H1 (cell line): ENCODE results near the gene FCAR. TPM values are rescaled to one million over a fixed set of nuclear protein-coding genes. Genes with fewer than 3 reads are reported as not detected.

Experiments
- CTCF ChIA-PET: fragments of 300-600 bp; sonication (Branson Sonifier 250); formaldehyde crosslinking; loops from one replicate; lab custom pipeline; 2021; ENCODE audit not compliant: partially characterized antibody; lab: Charles Lee
- POLR2A ChIA-PET: fragments of 300-600 bp; sonication (Branson Sonifier 250); formaldehyde crosslinking; loops from one replicate; lab custom pipeline; 2021; ENCODE audit warnings: inconsistent platforms; ENCODE audit not compliant: partially characterized antibody; lab: Charles Lee
- DNase-seq, 2 experiments: peaks; one replicate each; pipeline versions ENCODE4 v3.0.0 to v3.0.0-alpha.2; 2010 to 2022; ENCODE audit warnings: low spot score in 2 of 2, low read depth in 1 of 2, mixed read lengths in 1 of 2
- FAIRE-seq: peaks from 2 replicates; lab custom pipeline; 2011; peaks lifted over from hg19 to GRCh38; lab: Jason Lieb, UNC
- H2AFZ ChIP-seq: 2 replicates; pipeline ENCODE4 v1.8.1; 2012; ENCODE audit warnings: low read length, inconsistent platforms
- H2AK5ac ChIP-seq: 2 replicates; pipeline ENCODE4 v1.6.1; 2013; ENCODE audit warnings: low read depth, low read length
- H2BK120ac ChIP-seq: replicated peaks from 2 replicates; pipeline ENCODE3; 2013; ENCODE audit warnings: low read depth, low read length, inconsistent platforms
- H2BK12ac ChIP-seq: 2 replicates; pipeline ENCODE4 v1.6.1; 2013; ENCODE audit warnings: low read depth, low read length
- H2BK15ac ChIP-seq: 2 replicates; pipeline ENCODE4 v1.6.1; 2013; ENCODE audit warnings: low read length
- H2BK20ac ChIP-seq: 2 replicates; pipeline ENCODE4 v1.6.1; 2013; ENCODE audit warnings: low read length
- H2BK5ac ChIP-seq: 2 replicates; pipeline ENCODE4 v1.6.1; 2013; ENCODE audit warnings: low read depth, low read length
- H3K14ac ChIP-seq: 2 replicates; pipeline ENCODE4 v1.6.1; 2013; ENCODE audit warnings: inconsistent platforms; ENCODE audit not compliant: insufficient read length
- H3K18ac ChIP-seq: 2 replicates; pipeline ENCODE4 v1.6.1; 2013; ENCODE audit warnings: low read length; ENCODE audit errors: extremely low read depth
- H3K23ac ChIP-seq: 2 replicates; pipeline ENCODE4 v1.6.1; 2013; ENCODE audit warnings: inconsistent platforms; ENCODE audit not compliant: insufficient read length
- H3K23me2 ChIP-seq: 2 replicates; pipeline ENCODE4 v1.6.1; 2013; ENCODE audit warnings: low read depth, low read length
- H3K27ac ChIP-seq: 2 replicates; pipeline ENCODE4 v1.6.1; 2011; ENCODE audit warnings: low read depth, low read length, inconsistent platforms
- H3K27me3 ChIP-seq, 4 experiments: replicated peaks in 1 of 4; 1 replicate in 1 of 4; 2 replicates in 3 of 4; pipeline versions ENCODE4 v1.6.1 to v1.8.1; 2011 to 2013; ENCODE audit warnings: low read length in 3 of 4, mild to moderate bottlenecking in 3 of 4, inconsistent platforms in 2 of 4, mixed read lengths in 2 of 4, moderate library complexity in 1 of 4; ENCODE audit not compliant: control insufficient read depth in 3 of 4, insufficient read depth in 3 of 4; ENCODE audit errors: extremely low read depth in 1 of 4
- H3K36me3 ChIP-seq, 4 experiments: 2 replicates each; pipeline versions ENCODE4 v1.6.1 to v1.8.1; 2011 to 2013; ENCODE audit warnings: mild to moderate bottlenecking in 4 of 4, low read length in 3 of 4, moderate library complexity in 2 of 4, control low read depth in 1 of 4, inconsistent platforms in 1 of 4; ENCODE audit not compliant: insufficient read depth in 4 of 4, control insufficient read depth in 2 of 4
- H3K4ac ChIP-seq: replicated peaks from 2 replicates; pipeline ENCODE3; 2013; ENCODE audit warnings: low read length, low read depth, mixed read lengths, inconsistent platforms; ENCODE audit not compliant: insufficient read length
- H3K4me1 ChIP-seq, 4 experiments: replicated peaks in 1 of 4; 1 replicate in 1 of 4; 2 replicates in 3 of 4; pipeline versions ENCODE4 v1.6.1 to v1.8.1; 2011 to 2013; ENCODE audit warnings: low read length in 3 of 4, inconsistent platforms in 2 of 4, mixed read lengths in 1 of 4; ENCODE audit not compliant: insufficient read depth in 4 of 4, control insufficient read depth in 3 of 4
- H3K4me2 ChIP-seq, 2 experiments: 2 replicates each; pipeline versions ENCODE4 v1.6.1 to v1.8.1; 2011 to 2013; ENCODE audit warnings: low read depth in 2 of 2, low read length in 2 of 2, control low read depth in 1 of 2, inconsistent platforms in 1 of 2, mild to moderate bottlenecking in 1 of 2; ENCODE audit not compliant: insufficient read depth in 1 of 2
- H3K4me3 ChIP-seq, 4 experiments: fragments of 200-600, 300-600 bp in 1 of 4; sonication (generic), shearing (Covaris generic), sonication (Bioruptor Twin) in 1 of 4; 2 replicates each; pipeline versions ENCODE4 v1.5.1 to v1.8.1; 2011 to 2016; ENCODE audit warnings: low read length in 4 of 4, low read depth in 3 of 4, control low read depth in 2 of 4, inconsistent platforms in 2 of 4, mild to moderate bottlenecking in 2 of 4, mixed read lengths in 1 of 4, moderate library complexity in 1 of 4; ENCODE audit not compliant: insufficient read depth in 2 of 4; ENCODE audit errors: extremely low read depth in 1 of 4
- H3K56ac ChIP-seq: replicated peaks from 2 replicates; pipeline ENCODE3; 2013; ENCODE audit warnings: low read depth, mild to moderate bottlenecking, mixed read lengths, low read length, inconsistent platforms; ENCODE audit not compliant: insufficient read length
- H3K79me1 ChIP-seq: 2 replicates; pipeline ENCODE4 v1.6.1; 2013; ENCODE audit warnings: low read depth, low read length, control low read depth
- H3K79me2 ChIP-seq, 2 experiments: 2 replicates each; pipeline versions ENCODE4 v1.6.1 to v1.8.1; 2012 to 2013; ENCODE audit warnings: low read length in 2 of 2, mild to moderate bottlenecking in 2 of 2, inconsistent platforms in 1 of 2; ENCODE audit not compliant: insufficient read depth in 2 of 2, control insufficient read depth in 1 of 2
- H3K9ac ChIP-seq, 4 experiments: replicated peaks in 1 of 4; 1 replicate in 1 of 4; 2 replicates in 3 of 4; pipeline versions ENCODE4 v1.6.1 to v1.8.1; 2011 to 2013; ENCODE audit warnings: low read depth in 3 of 4, low read length in 3 of 4, control low read depth in 2 of 4, mild to moderate bottlenecking in 2 of 4, moderate library complexity in 2 of 4, inconsistent platforms in 1 of 4; ENCODE audit errors: extremely low read depth in 1 of 4
- H3K9me3 ChIP-seq, 2 experiments: 2 replicates each; pipeline versions ENCODE4 v1.6.1 to v1.8.1; 2012 to 2013; ENCODE audit warnings: mild to moderate bottlenecking in 2 of 2, moderate library complexity in 2 of 2, control low read depth in 1 of 2, inconsistent platforms in 1 of 2, low read depth in 1 of 2, low read length in 1 of 2, mixed read lengths in 1 of 2; ENCODE audit not compliant: insufficient read depth in 2 of 2
- H4K20me1 ChIP-seq, 2 experiments: replicated peaks in 1 of 2; 2 replicates each; pipeline versions ENCODE3 to v1.8.1; 2011 to 2013; ENCODE audit warnings: inconsistent platforms in 2 of 2, low read length in 2 of 2, mild to moderate bottlenecking in 1 of 2; ENCODE audit not compliant: insufficient read depth in 2 of 2, control insufficient read depth in 1 of 2
- H4K5ac ChIP-seq: 2 replicates; pipeline ENCODE4 v1.6.1; 2013; ENCODE audit warnings: low read length, low read depth, mixed read lengths, inconsistent platforms; ENCODE audit not compliant: insufficient read length
- H4K8ac ChIP-seq: 2 replicates; pipeline ENCODE4 v1.8.0; 2013; ENCODE audit warnings: mild to moderate bottlenecking, moderate library complexity, low read length, inconsistent platforms; ENCODE audit not compliant: insufficient read depth; ENCODE audit errors: extremely low read depth
- H4K91ac ChIP-seq: replicated peaks from 2 replicates; pipeline ENCODE3; 2013; ENCODE audit warnings: low read length, mixed read lengths, inconsistent platforms; ENCODE audit not compliant: insufficient read length
- BCL11A ChIP-seq, 2 experiments: IDR thresholded peaks; one replicate each; pipeline ENCODE4 v1.6.1; 2011; ENCODE audit warnings: low read depth in 2 of 2, low read length in 2 of 2, mild to moderate bottlenecking in 2 of 2
- BRCA1 ChIP-seq: IDR thresholded peaks from 2 replicates; pipeline ENCODE4 v1.6.1; 2012; ENCODE audit warnings: low read depth, low read length, improper control_type of control experiment
- CEBPB ChIP-seq: IDR thresholded peaks from 2 replicates; pipeline ENCODE4 v1.6.1; 2012; ENCODE audit warnings: low read depth, low read length
- JUND ChIP-seq: IDR thresholded peaks from 2 replicates; pipeline ENCODE4 v1.6.1; 2011; ENCODE audit warnings: mild to moderate bottlenecking, improper control_type of control experiment, low read length
- POLR2AphosphoS5 ChIP-seq: IDR thresholded peaks from 2 replicates; pipeline ENCODE4 v1.6.1; 2011; ENCODE audit warnings: low read depth, low read length
- POU5F1 ChIP-seq: IDR thresholded peaks from 2 replicates; pipeline ENCODE4 v1.6.1; 2011; ENCODE audit warnings: low read depth, mild to moderate bottlenecking, low read length, moderate library complexity
- RAD21 ChIP-seq, 2 experiments: IDR thresholded peaks in 1 of 2; conservative IDR thresholded peaks in 1 of 2; 2 replicates each; pipeline ENCODE4 v1.6.1; 2011; ENCODE audit warnings: low read depth in 2 of 2, low read length in 2 of 2, improper control_type of control experiment in 1 of 2, inconsistent platforms in 1 of 2, mild to moderate bottlenecking in 1 of 2, moderate library complexity in 1 of 2
- RBBP5 ChIP-seq: IDR thresholded peaks from 2 replicates; pipeline ENCODE4 v1.7.1; 2012; ENCODE audit warnings: low read depth, mild to moderate bottlenecking, inconsistent platforms, low read length, moderate library complexity, borderline replicate concordance
- RFX5 ChIP-seq: IDR thresholded peaks from 2 replicates; pipeline ENCODE4 v1.6.1; 2011; ENCODE audit warnings: low read depth, low read length, improper control_type of control experiment, borderline replicate concordance
- SIN3A ChIP-seq, 2 experiments: IDR thresholded peaks in 1 of 2; conservative IDR thresholded peaks in 1 of 2; 2 replicates each; pipeline ENCODE4 v1.6.1; 2011 to 2012; ENCODE audit warnings: low read length in 2 of 2, improper control_type of control experiment in 1 of 2, low read depth in 1 of 2, mild to moderate bottlenecking in 1 of 2
- SP4 ChIP-seq: IDR thresholded peaks from 2 replicates; pipeline ENCODE4 v1.6.1; 2012; ENCODE audit warnings: low read length, inconsistent platforms
- TAF7 ChIP-seq: optimal IDR thresholded peaks from 2 replicates; pipeline ENCODE3; 2011; ENCODE audit warnings: low read depth, mild to moderate bottlenecking, inconsistent platforms, low read length, moderate library complexity, borderline replicate concordance
- YY1 ChIP-seq: IDR thresholded peaks from 2 replicates; pipeline ENCODE4 v1.6.1; 2011; ENCODE audit warnings: low read depth, mild to moderate bottlenecking, low read length
- ZNF274 ChIP-seq: IDR thresholded peaks from 2 replicates; pipeline ENCODE4 v1.7.0; 2012; ENCODE audit warnings: low read length, borderline replicate concordance; ENCODE audit errors: extremely low read depth
- WGBS, 2 experiments: shearing (Covaris generic) in 1 of 2; methylation state at CpG; one replicate each; pipeline versions ENCODE4 v1.1.6 to v1.1.7; 2013 to 2015; ENCODE audit warnings: low lambda C conversion rate in 2 of 2, mixed read lengths in 2 of 2, inconsistent platforms in 1 of 2, low coverage in 1 of 2, missing lambda C conversion rate in 1 of 2; ENCODE audit not compliant: insufficient replicate concordance in 2 of 2, insufficient coverage in 1 of 2, insufficient read length in 1 of 2; ENCODE audit errors: extremely low coverage in 1 of 2, missing lambda C conversion rate in 1 of 2; 5-methylcytosine and 5-hydroxymethylcytosine counted together
- polyA plus RNA-seq, 7 experiments: library from polyadenylated mRNA; depleted of rRNA in 3 of 7; stranded (reverse) in 5 of 7; unstranded in 2 of 7; fragments of >200 nt in 5 of 7; fragments of 200-250 nt in 2 of 7; gene quantifications; 1 replicate in 5 of 7; 2 replicates in 1 of 7; 4 replicates in 1 of 7; pipeline versions ENCODE4 v1.2.1 to v1.2.3, GENCODE V29; 2011 to 2013; ENCODE audit warnings: missing spikeins in 2 of 7, mixed read lengths in 2 of 7
- total RNA-seq: library from RNA; stranded (reverse); fragmentation: NEBNext Ultra II Directional; extraction: Animal tissue kit (Norgen Biotek cat#: 25700); gene quantifications from 2 replicates; pipeline ENCODE4 v1.2.1, GENCODE V29; 2021
- TF ChIP-seq, protein P1 (sequence below): IDR thresholded peaks from 2 replicates; pipeline ENCODE4 v1.6.1; 2012; ENCODE audit warnings: inconsistent platforms

FCAR gene
- total and polyA plus RNA-seq, 2 of the 8 experiments (the other 6 are each of a cell fraction or from before 2014, with no cell fraction given), result not detected

DNA sequence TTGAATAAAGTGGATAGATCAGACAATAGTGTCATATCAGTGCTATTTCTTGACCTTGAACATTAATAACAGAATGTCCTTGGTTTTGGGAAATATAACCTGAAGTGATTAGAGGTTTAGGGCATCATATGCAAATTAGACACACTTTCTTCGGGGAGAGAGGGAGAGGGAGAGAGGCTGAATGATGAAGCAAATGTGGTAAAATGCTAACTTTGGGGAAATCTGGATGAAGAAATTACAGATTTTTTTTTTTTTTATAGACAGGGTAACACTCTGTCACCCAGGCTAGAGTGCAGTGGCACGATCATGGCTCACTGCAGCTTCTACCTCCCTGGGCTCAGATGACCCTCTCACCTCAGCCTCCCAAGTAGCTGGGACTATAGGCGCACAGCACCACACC is 28.0 kb downstream of the FCAR start:
- no peak for DNase-seq
- Histone ChIP-seq H2AK5ac (no peak overlapping the region), H3K4me3 (no peak overlapping the region), H2BK20ac (no peak overlapping the region), H2AFZ (no peak overlapping the region), H4K91ac (no peak overlapping the region), H2BK120ac (no peak overlapping the region), H3K27me3 (no peaks in the 10 kb centered on the region), H3K18ac (no peak overlapping the region), H3K9me3 (no peaks in the 10 kb centered on the region), H3K56ac (no peak overlapping the region), H3K23ac (no peak overlapping the region), H3K4ac (no peak overlapping the region), H3K79me2 (no peaks in the 10 kb centered on the region), H3K79me1 (no peaks in the 10 kb centered on the region), H2BK5ac (no peak overlapping the region), H4K8ac (no peak overlapping the region), H3K27ac (no peak overlapping the region), H3K23me2 (no peaks in the 10 kb centered on the region), H3K4me2 (no peak overlapping the region), H2BK15ac (no peak overlapping the region), H3K4me1 (peaks cover 2 to 10% (median 5%) of the 10 kb centered on the region in 4 experiments; a peak in 4 of 7 replicates), H2BK12ac (no peak overlapping the region), H4K20me1 (no peaks in the 10 kb centered on the region), H3K14ac (no peak overlapping the region), H3K9ac (no peak overlapping the region), H3K36me3 (no peaks in the 10 kb centered on the region), H4K5ac (no peak overlapping the region)
- 79% methylated on average over 3 of the region's 3 CpGs; no CpG with 5 or more reads in 1 of the 2 experiments for WGBS, 2 experiments
- ChIA-PET POLR2A (interaction anchor here (1.1 kb wide), 1 partner anchor 15 kb away, joined by 3 read pairs; no protein-coding TSS in a partner anchor), CTCF (interaction anchor here (0.7 to 2.6 kb wide), 7 partner anchors 9 to 995 kb away, joined by 3 to 11 read pairs (median 4); no protein-coding TSS in a partner anchor)
- no peak for FAIRE-seq
- no peak for TF ChIP-seq POLR2AphosphoS5
- no peak for TF ChIP-seq POU5F1
- TF ChIP-seq TAF7, result no peak
- no peak for TF ChIP-seq RFX5
- no peak for TF ChIP-seq ZNF274
- no peak for TF ChIP-seq JUND
- TF ChIP-seq YY1, result no peak
- TF ChIP-seq RAD21 (IDR thresholded peaks at IDR 0.05 in 1 of 2, conservative IDR thresholded peaks at IDR 0.05 in 1 of 2; ENCODE audit: low read depth in 2 of 2, low read length in 2 of 2), result no peak
- no peak for TF ChIP-seq CEBPB
- no peak for TF ChIP-seq SP4
- no peak for TF ChIP-seq RBBP5
- no peak for TF ChIP-seq BCL11A (IDR thresholded peaks at IDR 0.05; ENCODE audit: low read depth in 2 of 2, low read length in 2 of 2)
- no peak for TF ChIP-seq SIN3A (conservative IDR thresholded peaks at IDR 0.05 in 1 of 2, IDR thresholded peaks at IDR 0.05 in 1 of 2; ENCODE audit: low read depth in 1 of 2, low read length in 2 of 2)
- TF ChIP-seq BRCA1, result no peak
- TF ChIP-seq, protein P1, sequence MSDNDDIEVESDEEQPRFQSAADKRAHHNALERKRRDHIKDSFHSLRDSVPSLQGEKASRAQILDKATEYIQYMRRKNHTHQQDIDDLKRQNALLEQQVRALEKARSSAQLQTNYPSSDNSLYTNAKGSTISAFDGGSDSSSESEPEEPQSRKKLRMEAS, result no peak
